Endodermal cell (in vitro differentiated cells): ENCODE measurements around the gene B4GALNT3. TPM values are rescaled to one million over a fixed set of nuclear protein-coding genes. Genes with fewer than 3 reads are reported as not detected.

Source experiments
- DNase-seq: peaks from one replicate; pipeline ENCODE4 v3.0.0-alpha.2; 2017
- H3K27ac ChIP-seq: 2 replicates; pipeline ENCODE4 v1.5.1; 2013; ENCODE audit warnings: mild to moderate bottlenecking, low read depth, low read length, moderate library complexity
- H3K27me3 ChIP-seq: 2 replicates; pipeline ENCODE4 v1.6.1; 2013; ENCODE audit warnings: mild to moderate bottlenecking, low read length, moderate library complexity; ENCODE audit not compliant: insufficient read depth, control insufficient read depth, poor library complexity, severe bottlenecking
- H3K36me3 ChIP-seq: 2 replicates; pipeline ENCODE4 v1.7.0; 2013; ENCODE audit warnings: mild to moderate bottlenecking, low read length, moderate library complexity; ENCODE audit not compliant: control insufficient read depth, insufficient read depth
- H3K4me1 ChIP-seq: one replicate; pipeline ENCODE4 v1.7.0; 2013; ENCODE audit warnings: low read length; ENCODE audit not compliant: control insufficient read depth, insufficient read depth
- H3K4me3 ChIP-seq: 2 replicates; pipeline ENCODE4 v1.5.1; 2013; ENCODE audit warnings: mild to moderate bottlenecking, low read length, moderate library complexity
- H3K9ac ChIP-seq: 2 replicates; pipeline ENCODE4 v1.6.1; 2013; ENCODE audit warnings: mild to moderate bottlenecking, low read length, moderate library complexity; ENCODE audit not compliant: poor library complexity, severe bottlenecking; ENCODE audit errors: extremely low read depth
- H3K9me3 ChIP-seq: 2 replicates; pipeline ENCODE4 v1.6.1; 2013; ENCODE audit warnings: mild to moderate bottlenecking, low read length, moderate library complexity; ENCODE audit not compliant: control insufficient read depth
- H3K27ac Mint-ChIP-seq: 2 replicates; pipeline ENCODE4 v1.8.0; 2020; ENCODE audit warnings: mixed read lengths
- H3K27me3 Mint-ChIP-seq: 2 replicates; pipeline ENCODE4 v1.8.0; 2021; ENCODE audit warnings: mild to moderate bottlenecking, mixed read lengths; ENCODE audit not compliant: insufficient read depth
- H3K36me3 Mint-ChIP-seq: 2 replicates; pipeline ENCODE4 v1.8.0; 2020; ENCODE audit warnings: low read depth, mixed read lengths
- H3K4me1 Mint-ChIP-seq: 2 replicates; pipeline ENCODE4 v1.8.0; 2020; ENCODE audit warnings: mixed read lengths
- H3K4me3 Mint-ChIP-seq: 2 replicates; pipeline ENCODE4 v1.8.0; 2020; ENCODE audit warnings: mild to moderate bottlenecking, moderate library complexity, mixed read lengths
- H3K9me3 Mint-ChIP-seq: 2 replicates; pipeline ENCODE4 v1.8.0; 2020; ENCODE audit warnings: mild to moderate bottlenecking, mixed read lengths
- CTCF ChIP-seq: fragments of 200-600 bp; sonication (generic); conservative IDR thresholded peaks from 2 replicates; pipeline ENCODE4 v1.5.0; 2021; ENCODE audit warnings: antibody characterized with exemption, mild to moderate bottlenecking
- WGBS, 2 experiments: methylation state at CpG; one replicate each; pipeline versions ENCODE4 v1.1.5 to v1.1.7; 2013; ENCODE audit warnings: missing lambda C conversion rate in 2 of 2, mixed read lengths in 1 of 2; ENCODE audit not compliant: insufficient coverage in 1 of 2, insufficient read length in 1 of 2; 5-methylcytosine and 5-hydroxymethylcytosine counted together
- total RNA-seq, 2 donors: library from RNA; stranded (reverse); fragmentation: NEBNext Ultra II Directional in 1 of 2; extraction: Animal tissue kit (Norgen Biotek cat#: 25700) in 1 of 2; gene quantifications; 2 replicates in 1 of 2; 3 replicates in 1 of 2; pipeline ENCODE4 v1.2.1, GENCODE V29; 2021

The B4GALNT3 gene
- total RNA-seq, 2 donors from 2014 or later, result 61.5 to 155 TPM

GRCh38 chr12:530308-530707, 70.6 kb downstream of the B4GALNT3 start:
- no peak overlapping the region for H3K27ac Mint-ChIP-seq
- Histone ChIP-seq H3K9ac (no peak overlapping the region), H3K27me3 (no peaks in the 10 kb centered on the region), H3K4me1 (no peaks in the 10 kb centered on the region), H3K4me3 (no peak overlapping the region), H3K36me3 (peaks cover 48% of the 10 kb centered on the region), H3K27ac (no peak overlapping the region), H3K9me3 (peaks cover 38% of the 10 kb centered on the region)
- H3K4me1 Mint-ChIP-seq, result peaks cover 10% of the 10 kb centered on the region
- 87 to 97% methylated on average over 6 of the region's 6 CpGs for WGBS, 2 experiments
- H3K27me3 Mint-ChIP-seq, result no peaks in the 10 kb centered on the region
- no peak for DNase-seq
- H3K4me3 Mint-ChIP-seq, result no peak overlapping the region
- H3K9me3 Mint-ChIP-seq, result peaks cover 42% of the 10 kb centered on the region
- no peak for TF ChIP-seq CTCF
- peaks cover 80% of the 10 kb centered on the region for H3K36me3 Mint-ChIP-seq

- Histone ChIP-seq H3K9ac (no peak overlapping the region), H3K9me3 (peaks cover 38% of the 10 kb centered on the region), H3K27ac (no peak overlapping the region), H3K4me1 (no peaks in the 10 kb centered on the region), H3K4me3 (no peak overlapping the region), H3K27me3 (no peaks in the 10 kb centered on the region), H3K36me3 (peaks cover 43% of the 10 kb centered on the region)
- no peak for TF ChIP-seq CTCF
- H3K27ac Mint-ChIP-seq, result no peak overlapping the region
- H3K4me1 Mint-ChIP-seq, result peaks cover 10% of the 10 kb centered on the region
- H3K27me3 Mint-ChIP-seq, result no peaks in the 10 kb centered on the region
- H3K4me3 Mint-ChIP-seq, result no peak overlapping the region
- H3K36me3 Mint-ChIP-seq, result peaks cover 80% of the 10 kb centered on the region
- DNase-seq, result no peak
- peaks cover 42% of the 10 kb centered on the region for H3K9me3 Mint-ChIP-seq
- 92 to 93% methylated on average over 4 to 6 of the region's 6 CpGs for WGBS, 2 experiments
These were observed 71.1 kb downstream of the B4GALNT3 start for GRCh38 chr12:530821-531220.

- Mint-ChIP-seq H3K4me3 (no peak overlapping the region), H3K27ac (peak overlapping the region; percentile 5), H3K27me3 (no peaks in the 10 kb centered on the region), H3K36me3 (peaks cover 81% of the 10 kb centered on the region), H3K4me1 (peaks cover 3% of the 10 kb centered on the region), H3K9me3 (peaks cover 42% of the 10 kb centered on the region)
- no peak for TF ChIP-seq CTCF
- no peak overlapping the region for H3K27ac ChIP-seq
- peaks cover 44% of the 10 kb centered on the region for H3K36me3 ChIP-seq
- WGBS, 2 experiments, result 91 to 97% methylated on average over 3 of the region's 3 CpGs
- H3K9ac ChIP-seq, result no peak overlapping the region
- H3K9me3 ChIP-seq, result peaks cover 38% of the 10 kb centered on the region
- no peaks in the 10 kb centered on the region for H3K4me1 ChIP-seq
- H3K4me3 ChIP-seq, result no peak overlapping the region
- no peaks in the 10 kb centered on the region for H3K27me3 ChIP-seq
- DNase-seq, result no peak
These were observed 72.3 kb downstream of the B4GALNT3 start for GRCh38 chr12:531951-532585.
